A172 (cell line): ENCODE measurements around the gene SIX1. TPM values are rescaled to one million over a fixed set of nuclear protein-coding genes. Genes with fewer than 3 reads are reported as not detected.

ENCODE experiments used
- DNase-seq: peaks from one replicate; pipeline ENCODE4 v3.0.0-alpha.2; 2015; ENCODE audit warnings: low spot score
- total RNA-seq: library from RNA; depleted of rRNA; stranded (reverse); fragments of >200 nt; shearing (Covaris generic); gene quantifications from 2 replicates; pipeline ENCODE4 v1.2.3, GENCODE V29; 2014

SIX1 gene
- total RNA-seq, 1 experiment from 2014 or later, result 3.2 TPM

DNA sequence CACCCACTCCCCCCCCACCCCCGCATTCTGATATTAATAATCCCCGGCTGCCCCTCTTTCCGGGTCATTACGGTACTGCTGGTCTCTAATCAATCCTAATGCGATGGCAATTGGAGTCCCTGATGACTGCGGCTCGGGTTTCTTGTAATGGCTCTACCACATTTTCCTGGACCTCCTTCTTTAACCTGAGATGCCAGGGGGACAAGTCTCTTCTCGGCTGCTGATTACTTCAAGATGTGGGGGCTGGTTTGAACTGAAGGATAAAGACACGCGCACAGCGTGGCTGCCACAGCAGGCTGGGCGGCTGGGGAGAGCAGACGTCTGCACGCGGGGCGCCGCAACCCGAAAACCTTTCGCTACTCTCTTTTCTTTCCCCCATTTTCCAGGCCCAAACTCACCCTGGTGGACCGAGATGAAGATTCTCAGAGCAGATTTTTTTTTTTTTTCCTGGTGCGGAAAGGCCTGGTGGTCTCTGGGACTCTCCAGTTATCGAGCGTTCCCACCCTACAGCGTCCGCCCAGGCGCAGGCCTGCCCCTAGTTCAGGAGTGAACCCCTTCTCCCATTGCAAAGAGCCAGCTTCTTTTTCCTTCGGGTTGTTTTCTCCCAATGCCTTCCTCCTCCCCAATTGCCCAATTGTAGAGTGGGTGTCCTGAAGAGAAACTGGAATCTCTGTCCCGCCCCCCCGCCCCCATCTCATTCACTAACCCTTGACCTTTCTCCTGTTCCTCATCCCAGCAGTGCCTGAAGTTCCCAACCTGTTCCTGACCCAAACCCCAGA, 6.0 kb upstream of the SIX1 start:
- no peak for DNase-seq

DNA sequence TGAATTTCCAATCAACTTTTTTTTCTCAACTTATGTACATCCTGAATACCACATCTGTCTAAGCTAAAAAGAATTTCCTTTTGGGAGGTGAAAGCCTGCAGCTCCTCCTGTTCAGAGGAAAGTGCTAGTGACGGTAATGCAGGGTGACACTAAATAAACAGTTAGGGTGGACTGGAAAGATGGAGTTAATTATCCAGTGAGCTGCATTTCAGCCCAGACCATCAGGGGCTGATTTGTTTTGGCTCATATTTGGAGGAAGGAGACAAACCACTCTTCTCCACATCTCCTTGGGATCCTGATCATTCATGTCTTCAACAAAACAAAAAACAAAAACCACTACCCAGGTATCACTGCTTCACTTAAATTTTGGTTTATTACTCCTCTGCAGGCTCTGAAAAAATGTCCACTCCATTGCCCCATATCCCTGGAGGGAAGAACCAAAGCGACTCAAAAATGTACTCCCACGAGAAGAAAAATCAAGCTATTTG, 5.1 kb upstream of the SIX1 start:
- DNase-seq, result no peak

DNA sequence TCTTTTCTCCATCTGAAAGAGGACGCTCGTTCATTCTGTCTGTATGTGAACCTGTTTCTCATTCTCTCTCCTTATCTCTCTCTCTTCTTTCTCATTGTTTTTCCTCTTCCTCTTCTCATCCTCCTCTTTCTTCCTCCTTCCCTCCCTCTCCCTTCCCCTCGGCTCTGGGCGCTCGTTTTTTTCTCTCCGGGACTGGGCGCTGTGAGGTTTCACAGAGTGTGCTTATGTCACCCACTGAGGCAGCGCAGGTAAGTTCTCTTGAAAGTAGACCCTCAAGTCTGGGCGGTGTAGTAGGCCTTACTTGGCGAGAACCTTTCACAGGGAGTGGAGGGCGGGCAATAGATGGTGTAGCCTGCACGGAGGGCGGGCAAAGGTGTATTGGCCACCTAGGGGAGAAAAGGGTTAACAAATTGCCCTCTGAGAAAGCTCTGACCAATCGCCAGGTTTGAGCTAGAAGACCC, 4.5 kb upstream of the SIX1 start:
- no peak for DNase-seq

DNA sequence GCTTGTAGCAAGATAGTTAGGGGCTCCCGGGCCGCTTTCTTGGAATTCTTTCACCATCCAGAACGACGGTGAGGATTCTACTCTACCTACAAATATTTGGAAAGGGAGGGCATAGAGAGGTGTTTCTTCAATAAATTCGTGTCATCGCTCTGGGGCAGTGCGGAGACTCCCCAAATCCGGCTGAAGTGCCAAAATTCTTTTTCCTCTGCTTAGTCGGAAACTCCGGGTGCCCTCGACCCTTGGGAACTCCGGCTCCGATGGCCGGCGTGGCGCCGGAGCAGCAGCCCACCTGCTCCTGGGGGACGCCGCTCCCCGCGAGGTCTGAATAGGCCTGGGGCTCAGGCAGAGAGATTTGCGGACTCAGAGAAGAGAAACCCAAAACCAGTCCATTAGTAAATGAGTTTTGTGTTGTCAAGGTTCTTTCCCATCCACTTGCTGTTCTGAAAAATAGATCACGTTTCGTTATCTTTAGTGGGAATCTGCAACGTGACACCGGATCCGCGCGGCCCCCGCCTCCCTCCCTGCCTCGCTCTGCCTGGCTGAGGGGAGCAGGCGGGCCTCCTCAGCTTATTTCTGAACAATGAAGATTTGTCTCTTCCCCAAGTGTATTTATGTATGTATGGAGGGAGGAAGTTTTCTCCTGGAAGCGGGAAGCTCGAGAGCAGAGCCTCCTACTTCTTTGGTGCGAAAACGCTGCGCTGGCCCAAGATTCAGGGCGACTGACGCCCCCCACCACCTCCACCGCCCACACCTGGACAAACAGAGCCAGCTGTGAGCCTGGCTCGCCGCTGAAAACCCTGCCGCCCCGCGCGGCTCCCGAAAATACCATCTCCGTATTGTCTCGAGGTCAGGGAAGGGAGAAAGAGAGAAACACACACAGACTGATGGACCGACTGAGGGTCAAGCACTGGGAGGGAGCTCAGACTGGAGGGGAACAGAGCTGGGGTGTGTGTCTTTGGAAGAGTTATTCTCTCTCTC, 3.7 kb upstream of the SIX1 start:
- no peak for DNase-seq

DNA sequence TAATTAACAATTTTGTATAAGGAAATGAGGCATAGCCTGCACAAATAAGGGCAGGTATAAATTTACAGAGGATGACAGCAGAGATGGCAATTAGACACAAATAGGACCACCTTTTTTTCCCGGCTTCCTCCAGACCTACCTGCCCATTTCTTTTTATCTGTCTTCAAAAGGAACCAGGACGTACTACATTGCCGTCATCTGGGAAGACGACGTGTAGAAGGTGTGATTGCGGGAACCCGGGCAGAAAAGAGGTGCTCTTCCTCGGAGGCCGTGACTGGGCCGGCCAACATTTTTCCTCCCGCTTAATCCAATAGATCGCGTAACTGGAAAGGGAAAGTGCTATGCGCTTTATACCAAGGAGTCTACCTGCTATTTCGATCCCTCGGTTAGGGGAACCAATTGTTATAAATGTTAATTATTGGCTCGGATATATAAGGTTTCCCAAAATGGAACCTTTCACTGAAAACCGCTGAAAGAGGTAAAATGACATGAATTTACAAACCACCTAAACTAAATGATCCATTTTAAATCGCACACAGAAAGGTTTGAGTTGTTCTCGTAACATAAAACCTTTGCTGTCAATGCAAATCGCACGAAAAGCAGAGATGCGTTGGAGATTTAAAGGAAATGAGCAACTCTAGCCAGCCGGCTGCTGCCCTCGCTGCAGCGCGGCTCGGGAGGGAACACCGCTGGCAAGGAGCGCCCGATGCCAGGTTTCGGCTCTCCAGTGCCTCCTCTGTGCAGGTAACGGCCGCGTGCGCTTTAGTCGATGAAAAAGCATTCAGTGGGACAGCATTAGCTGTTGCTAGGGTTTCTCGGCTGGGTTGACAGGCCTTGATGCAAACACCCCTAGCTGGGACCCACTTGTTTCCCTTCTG, 2.8 kb upstream of the SIX1 start:
- DNase-seq, result no peak

DNA sequence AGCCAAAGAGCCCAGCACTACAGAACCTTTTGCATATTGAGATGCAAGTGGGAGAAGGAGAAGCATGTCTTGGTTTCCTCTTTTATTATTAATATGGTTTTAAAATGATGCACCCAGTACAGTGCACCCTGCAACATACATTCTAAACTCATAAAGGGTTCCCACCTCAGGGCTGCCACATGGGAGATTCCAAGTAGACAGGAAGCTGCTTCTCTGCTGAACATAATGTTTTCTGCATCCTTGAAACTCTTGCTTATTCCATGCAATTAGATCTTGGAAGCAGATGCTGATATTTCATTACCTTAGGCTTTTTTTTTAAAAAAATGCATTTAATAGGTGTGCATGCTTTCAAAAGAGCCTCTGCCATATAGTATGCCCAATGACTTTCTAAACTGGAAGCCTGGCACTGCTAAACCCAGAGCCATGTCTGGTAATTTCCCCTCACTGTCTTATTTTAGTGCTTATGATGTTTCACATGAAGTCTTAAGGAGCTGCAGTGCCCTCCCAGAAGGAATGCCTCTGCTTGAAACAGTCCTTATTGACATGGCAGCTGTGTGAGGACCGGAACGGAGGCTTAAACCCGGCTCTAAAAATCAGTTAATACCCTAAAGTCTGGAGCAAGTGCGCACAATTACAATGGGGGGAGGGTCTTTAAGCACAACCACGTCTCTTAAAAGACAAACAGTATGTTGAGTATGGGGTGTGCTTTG, 2.0 kb upstream of the SIX1 start:
- DNase-seq, result no peak

DNA sequence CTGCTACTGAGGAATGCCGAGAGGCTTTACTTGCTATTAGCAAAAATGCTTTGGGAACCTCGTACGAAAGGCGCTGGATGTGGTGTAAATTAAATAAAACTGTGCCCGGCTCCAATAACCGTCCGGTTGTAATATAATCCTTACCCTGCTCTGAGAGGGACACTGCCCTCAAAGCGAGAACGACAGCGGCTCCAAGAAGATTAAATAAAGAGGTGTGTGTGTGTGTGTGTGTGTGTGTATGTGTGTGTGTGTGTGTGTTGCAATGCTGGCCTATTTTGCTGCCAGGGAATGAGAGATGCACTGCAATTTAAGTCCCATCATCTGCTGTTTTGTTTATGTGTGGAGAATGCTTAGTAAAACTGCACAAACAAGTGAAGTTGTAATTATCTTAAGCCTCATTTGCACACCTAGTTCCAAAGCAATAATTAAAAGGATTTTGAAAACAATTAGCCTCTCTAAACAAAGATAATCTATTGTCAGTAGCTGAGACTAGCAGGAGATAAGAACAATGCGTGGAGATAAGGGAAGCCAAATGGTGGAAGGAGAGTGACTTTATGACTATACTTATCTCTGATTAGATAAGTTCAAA, 1.2 kb upstream of the SIX1 start:
- no peak for DNase-seq

DNA sequence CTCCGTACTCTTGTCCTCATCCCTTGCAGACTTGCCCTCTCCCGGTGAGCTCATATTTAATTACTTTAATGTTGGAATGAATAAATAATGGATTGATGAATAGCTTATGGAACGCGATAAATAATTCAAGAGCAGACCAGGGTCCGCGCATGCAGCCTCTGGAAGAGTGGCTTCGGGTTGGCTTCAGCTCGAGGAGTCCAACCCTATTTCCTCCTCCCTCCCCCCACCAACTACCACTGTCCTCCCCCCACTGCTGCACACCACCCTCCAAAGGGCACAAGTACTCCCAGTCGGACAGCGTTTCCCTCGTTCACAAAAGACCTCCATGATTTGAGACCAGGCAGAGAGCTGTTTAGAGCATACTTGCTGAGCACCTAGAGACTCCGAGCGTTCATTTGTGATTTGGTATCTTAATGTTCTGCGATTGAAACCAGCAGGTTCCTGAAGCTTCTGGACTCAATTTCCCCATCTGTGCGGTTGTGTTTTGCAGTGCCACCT, 647 bp upstream of the SIX1 start:
- peak; percentile 8 for DNase-seq

DNA sequence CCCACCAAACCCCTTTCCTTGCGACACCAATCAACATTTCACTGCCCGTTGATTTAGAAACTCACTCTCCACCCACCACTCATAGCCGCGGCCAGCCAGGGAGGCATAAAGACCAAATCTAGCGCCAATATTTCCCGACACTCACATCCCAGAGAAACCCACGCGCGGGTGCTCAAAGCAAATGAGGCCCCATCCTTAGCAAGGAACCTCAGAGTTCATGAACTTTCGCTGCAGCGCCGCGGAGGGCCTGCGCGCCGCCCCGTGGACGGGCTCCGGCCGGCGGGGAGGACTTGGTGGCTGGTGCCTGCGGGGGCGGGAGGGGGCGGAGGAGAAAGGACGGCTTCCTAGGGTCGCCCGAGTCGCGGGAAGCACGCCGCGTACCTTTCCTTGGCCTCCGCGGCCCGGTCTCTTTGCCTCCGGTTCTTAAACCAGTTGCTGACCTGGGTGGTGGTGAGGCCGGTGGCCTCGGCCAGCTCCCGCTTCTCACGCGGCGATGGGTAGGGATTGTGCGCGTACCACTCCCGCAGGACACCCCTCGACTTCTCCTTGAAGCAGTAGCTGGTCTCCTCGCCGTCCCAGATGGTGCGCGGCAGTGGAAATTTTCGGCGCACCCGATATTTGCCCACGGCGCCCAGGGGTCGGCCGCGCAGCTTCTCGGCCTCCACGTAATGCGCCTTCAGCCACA, 886 bp downstream of the SIX1 start:
- DNase-seq, result no peak

DNA sequence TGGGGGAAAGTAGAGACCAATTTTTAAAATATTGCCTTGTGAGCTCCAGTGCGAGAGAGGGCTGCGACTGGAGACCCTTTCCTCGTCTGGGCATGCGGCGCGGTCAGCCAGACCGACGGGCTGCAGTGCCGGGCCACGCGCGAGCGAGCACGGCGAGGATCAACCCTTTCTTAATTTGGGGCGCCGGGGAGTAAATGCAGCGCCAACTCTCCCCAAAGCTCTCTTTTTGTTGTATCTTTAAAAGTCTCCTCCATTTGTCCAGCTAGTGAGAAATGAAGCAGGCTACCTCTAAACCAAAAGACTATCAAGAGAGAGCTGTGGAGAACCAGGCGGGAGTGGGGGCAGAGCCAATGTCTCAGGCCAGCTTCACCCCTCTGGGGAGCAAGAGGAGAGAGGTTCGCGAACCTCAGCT, 1.4 kb downstream of the SIX1 start:
- DNase-seq, result no peak

DNA sequence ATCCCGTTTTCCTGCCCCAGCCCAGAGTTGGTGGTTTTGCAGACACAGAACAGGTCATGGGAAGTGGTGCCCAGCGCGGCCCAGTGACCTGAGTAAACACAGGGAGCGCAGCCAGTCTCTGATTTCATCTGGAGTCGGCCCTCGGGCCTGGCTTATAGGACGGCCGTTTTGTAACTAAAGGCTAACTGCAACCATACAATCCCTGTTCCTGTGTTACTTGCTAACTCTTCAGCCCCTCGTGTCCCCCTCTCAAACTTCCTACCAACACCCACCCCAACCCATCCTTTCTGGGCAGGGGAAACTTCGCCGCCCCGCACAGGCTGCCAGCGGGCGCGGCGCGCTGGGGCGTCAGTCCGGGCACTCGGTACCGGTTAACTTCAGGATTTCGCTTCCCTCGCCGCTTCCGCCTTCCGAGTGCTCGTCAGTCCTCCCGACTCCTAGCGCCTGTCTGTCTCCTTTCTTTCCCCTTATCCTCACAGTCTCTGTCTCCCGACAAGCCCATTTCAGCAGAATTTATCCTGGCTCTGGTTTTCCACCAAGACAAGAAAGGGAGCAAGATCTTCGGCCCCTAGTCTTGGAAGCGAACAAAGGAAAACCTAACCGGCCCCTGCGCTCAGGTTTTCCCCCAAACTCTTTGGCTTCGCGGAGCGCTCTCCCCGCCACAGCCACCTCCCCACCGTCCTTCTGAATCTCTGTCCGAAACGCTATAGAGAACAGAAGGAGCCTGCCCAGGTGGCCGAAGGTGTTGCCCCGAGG, 2.0 kb downstream of the SIX1 start:
- no peak for DNase-seq

DNA sequence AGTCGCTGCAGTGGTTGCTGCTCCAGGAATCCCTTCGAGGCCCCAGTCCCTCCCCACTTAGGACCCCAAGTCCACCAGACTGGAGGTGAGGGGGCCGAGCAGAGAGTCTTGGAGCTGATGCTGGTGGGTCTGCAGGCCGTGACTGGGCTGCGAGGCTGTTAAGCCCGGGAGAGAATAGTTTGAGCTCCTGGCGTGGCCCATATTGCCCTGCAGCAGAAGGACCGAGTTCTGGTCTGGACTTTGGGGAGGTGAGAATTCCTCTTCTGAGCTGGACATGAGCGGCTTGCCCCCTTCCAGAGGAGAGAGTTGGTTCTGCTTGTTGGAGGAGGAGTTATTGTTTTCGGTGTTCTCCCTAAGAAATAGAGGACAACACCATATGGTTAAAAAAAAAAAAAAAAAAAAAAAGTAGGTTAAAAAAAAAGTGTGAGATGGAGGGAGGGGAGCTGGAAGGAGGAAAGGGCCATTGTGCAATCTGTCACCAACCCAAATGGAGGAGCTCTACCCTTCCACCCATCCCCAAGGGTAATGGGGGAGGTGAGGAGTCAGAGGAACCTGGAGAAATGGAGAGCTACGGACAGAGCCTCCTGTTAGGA, 3.0 kb downstream of the SIX1 start:
- DNase-seq, result no peak

DNA sequence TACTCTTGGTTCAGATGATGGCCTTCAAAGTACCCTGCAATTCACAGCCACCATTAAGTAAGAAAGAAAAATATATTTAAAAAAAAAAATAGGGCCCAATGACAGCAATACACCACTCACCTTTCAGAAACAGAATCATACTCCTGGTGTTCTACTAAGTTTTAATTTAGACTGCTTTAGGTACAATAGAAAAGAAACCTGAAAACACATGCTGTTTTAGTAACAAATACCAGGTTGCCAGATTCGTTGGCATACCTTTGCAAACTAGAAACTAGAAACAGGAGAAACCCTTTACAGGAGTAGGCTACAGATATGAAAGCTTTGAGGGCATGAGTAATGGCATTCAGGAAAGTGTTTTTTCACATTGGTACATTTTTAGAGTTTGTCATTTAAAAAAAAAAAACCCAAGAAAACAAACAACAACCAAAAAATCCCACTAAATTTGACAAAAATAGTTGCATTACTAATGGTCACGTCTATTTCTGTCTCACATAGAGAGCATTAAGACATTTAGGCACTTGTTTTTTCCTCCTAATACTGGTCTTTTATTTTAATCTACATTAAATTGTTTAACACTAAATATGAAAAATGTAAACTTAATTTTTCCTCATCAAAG, 4.0 kb downstream of the SIX1 start:
- DNase-seq, result no peak

DNA sequence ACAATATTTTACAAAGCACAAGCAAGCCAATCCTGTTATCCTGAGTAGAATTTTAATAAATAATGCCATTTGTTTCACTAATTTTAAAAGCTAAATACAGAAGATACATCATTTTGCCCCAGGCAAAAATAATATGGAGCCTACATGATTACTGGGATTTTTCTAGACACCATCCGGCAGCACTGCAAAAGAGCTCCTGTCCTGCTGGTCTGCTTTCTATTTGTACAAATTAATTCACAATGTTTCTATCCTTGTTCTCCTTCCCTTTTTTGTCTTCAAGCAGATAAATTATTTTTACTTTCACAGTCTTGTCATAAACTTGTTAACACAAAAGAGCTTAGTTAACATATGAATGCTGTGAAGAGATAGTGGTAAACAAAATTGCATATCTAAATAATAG, 4.6 kb downstream of the SIX1 start:
- DNase-seq, result no peak

DNA sequence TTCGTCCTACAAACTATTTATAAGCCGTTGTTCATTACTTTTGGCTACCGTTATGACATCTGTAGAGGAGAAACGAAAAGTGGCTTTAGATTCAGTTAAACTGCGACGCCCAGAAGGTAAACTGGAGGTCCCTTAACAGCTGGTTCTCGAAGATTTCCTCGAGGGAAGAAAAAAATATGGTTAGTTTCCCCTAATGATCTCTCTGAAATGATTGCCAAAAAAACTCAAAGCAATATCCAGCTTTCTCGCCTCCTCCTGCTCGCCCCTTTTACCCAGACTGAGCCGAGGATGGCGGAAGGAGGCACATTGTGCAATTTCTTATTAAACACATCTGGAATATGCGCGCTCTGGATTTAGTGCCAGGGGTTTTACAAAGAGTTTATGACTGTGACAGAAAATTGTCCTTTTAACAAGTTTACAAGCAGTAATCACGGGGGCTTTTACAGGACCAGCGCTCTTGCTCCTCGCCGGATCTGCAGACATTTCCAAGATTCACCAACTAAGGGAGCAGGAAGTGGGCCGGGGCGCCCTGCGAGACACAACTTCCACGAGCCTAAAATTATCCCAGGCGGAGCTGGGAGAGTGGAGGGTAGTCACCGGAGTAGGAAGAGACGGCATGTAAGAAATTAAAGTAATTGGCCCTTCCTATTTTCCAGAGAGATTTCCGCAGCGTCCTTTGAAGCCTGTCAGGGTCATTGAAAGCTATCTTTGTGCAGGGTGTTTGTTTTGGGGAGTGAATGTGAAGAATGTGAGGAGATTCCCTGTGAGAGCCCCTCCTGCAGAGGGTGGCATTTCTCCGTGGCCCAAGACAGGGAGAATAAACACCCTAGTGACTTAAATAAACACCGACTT, 5.6 kb downstream of the SIX1 start:
- DNase-seq, result no peak

DNA sequence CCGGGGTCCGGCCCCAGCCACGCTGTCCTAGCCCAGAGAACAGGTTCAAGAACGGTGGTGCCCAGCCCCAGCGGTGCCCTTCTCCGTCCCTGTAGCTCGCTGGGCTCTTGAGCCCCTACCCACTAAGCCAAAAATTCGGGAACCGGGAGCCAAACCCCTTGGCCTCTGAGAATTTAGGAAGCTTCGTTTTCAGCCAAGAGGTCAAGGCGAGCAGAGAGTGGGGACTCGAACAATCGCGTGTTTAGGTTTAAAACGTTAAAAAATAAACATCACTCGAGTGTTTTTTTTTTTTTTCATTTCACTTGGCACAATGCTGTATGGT, 6.2 kb downstream of the SIX1 start:
- DNase-seq, result no peak
